Chondrocyte (in vitro differentiated cells): Measurements from ENCODE around the gene GADL1. TPM values are rescaled to one million over a fixed set of nuclear protein-coding genes. Genes with fewer than 3 reads are reported as not detected.

ENCODE experiments used
- DNase-seq: peaks from one replicate; pipeline ENCODE4 v3.0.0; 2021; ENCODE audit warnings: mixed read lengths, low spot score
- H3K27ac Mint-ChIP-seq: one replicate; pipeline ENCODE4 v1.8.0; 2021; ENCODE audit warnings: mild to moderate bottlenecking, moderate library complexity, mixed read lengths; ENCODE audit not compliant: unreplicated experiment
- H3K27me3 Mint-ChIP-seq: 2 replicates; pipeline ENCODE4 v1.8.0; 2021; ENCODE audit warnings: low read depth, mixed read lengths
- H3K36me3 Mint-ChIP-seq: 2 replicates; pipeline ENCODE4 v1.8.0; 2021; ENCODE audit warnings: low read depth, mixed read lengths
- H3K4me1 Mint-ChIP-seq: 2 replicates; pipeline ENCODE4 v1.8.0; 2021; ENCODE audit warnings: low read depth, mild to moderate bottlenecking, mixed read lengths
- H3K4me3 Mint-ChIP-seq: one replicate; pipeline ENCODE4 v1.8.0; 2021; ENCODE audit warnings: mild to moderate bottlenecking, moderate library complexity, mixed read lengths; ENCODE audit not compliant: unreplicated experiment
- H3K9me3 Mint-ChIP-seq: 2 replicates; pipeline ENCODE4 v1.8.0; 2021; ENCODE audit warnings: low read depth, mixed read lengths
- CTCF ChIP-seq: fragments of 200-600 bp; sonication (generic); IDR thresholded peaks from 2 replicates; pipeline ENCODE4 v1.5.0; 2021; ENCODE audit warnings: antibody characterized with exemption, mild to moderate bottlenecking, moderate library complexity
- total RNA-seq: library from RNA; stranded (reverse); gene quantifications from 3 replicates; pipeline ENCODE4 v1.2.1, GENCODE V29; 2021

GADL1 gene
- total RNA-seq, 1 donor from 2014 or later, result not detected

DNA sequence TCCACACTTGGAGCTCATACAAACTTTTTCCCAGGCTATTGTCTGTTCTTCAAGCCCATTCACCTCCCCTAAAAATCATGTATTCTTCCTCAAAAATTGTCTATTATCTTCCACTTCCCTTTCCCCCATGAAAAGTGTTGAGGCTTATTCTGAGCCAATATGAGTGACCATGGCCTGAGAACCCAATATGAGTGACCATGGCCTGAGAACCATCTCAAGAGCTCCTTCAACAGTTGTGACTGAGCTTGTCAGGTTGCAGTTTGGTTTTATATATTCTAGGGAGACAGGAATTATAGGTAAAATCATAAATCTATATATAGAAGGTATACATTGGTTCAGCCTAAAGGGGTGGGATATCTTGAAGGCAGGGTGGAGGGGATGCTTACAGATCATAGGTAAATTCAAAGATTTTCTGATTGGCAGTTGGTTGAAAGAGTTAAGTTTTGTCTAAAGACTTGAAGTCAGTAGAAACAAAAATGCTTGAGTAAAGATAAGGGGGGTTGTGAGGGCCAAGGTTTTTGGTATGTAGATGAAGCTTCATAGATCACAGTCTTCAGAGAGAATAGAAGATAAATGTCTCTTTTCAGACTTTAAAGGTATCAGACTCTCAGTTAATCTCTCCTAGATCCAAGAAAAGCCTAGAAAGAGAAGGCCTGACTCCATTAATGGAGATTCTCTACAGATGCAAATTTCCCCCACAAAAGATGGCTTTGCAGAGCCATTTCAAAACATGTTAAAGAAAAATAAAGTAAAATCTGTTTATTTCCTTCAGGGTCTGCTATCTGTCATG is 192.2 kb downstream of the GADL1 start:
- no peak for TF ChIP-seq CTCF
- H3K36me3 Mint-ChIP-seq, result peaks cover 7% of the 10 kb centered on the region
- peaks cover 14% of the 10 kb centered on the region for H3K9me3 Mint-ChIP-seq
- H3K27ac Mint-ChIP-seq, result no peak overlapping the region
- H3K4me1 Mint-ChIP-seq, result no peaks in the 10 kb centered on the region
- no peak overlapping the region for H3K4me3 Mint-ChIP-seq
- no peak for DNase-seq
- no peaks in the 10 kb centered on the region for H3K27me3 Mint-ChIP-seq

- H3K9me3 Mint-ChIP-seq, result peaks cover 7% of the 10 kb centered on the region
- H3K4me1 Mint-ChIP-seq, result no peaks in the 10 kb centered on the region
- DNase-seq, result no peak
- no peak overlapping the region for H3K4me3 Mint-ChIP-seq
- H3K27me3 Mint-ChIP-seq, result no peaks in the 10 kb centered on the region
- peaks cover 8% of the 10 kb centered on the region for H3K36me3 Mint-ChIP-seq
- no peak overlapping the region for H3K27ac Mint-ChIP-seq
- no peak for TF ChIP-seq CTCF
These were observed 193.6 kb downstream of the GADL1 start for GRCh38 chr3:30700702-30701321.

DNA sequence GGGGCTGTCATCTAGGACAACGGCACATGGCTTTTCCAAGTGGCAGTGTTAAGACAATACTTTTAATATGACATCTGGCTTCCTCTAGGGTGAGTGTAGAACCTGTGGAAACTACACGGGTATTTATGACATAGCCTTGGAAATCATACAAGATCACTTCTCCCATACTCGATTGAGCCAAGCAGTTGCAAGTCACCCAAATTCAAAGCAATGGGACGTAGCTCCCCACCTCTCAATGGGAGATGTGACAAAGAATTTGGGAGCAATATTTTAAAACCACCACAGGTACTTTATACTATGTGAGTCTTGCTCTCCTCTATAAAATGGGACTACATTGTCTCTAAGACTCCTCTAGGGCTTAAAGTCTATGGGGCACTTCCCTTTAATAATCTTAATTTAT is 194.5 kb downstream of the GADL1 start:
- Mint-ChIP-seq H3K36me3 (peaks cover 10% of the 10 kb centered on the region), H3K4me3 (no peak overlapping the region), H3K27ac (no peak overlapping the region), H3K4me1 (no peaks in the 10 kb centered on the region), H3K27me3 (no peaks in the 10 kb centered on the region), H3K9me3 (peaks cover 7% of the 10 kb centered on the region)
- DNase-seq, result no peak
- no peak for TF ChIP-seq CTCF

- H3K4me3 Mint-ChIP-seq, result no peak overlapping the region
- peaks cover 12% of the 10 kb centered on the region for H3K36me3 Mint-ChIP-seq
These were observed 195.9 kb downstream of the GADL1 start for GRCh38 chr3:30698549-30698948.

More at GRCh38 chr3:30698549-30698948, 195.9 kb downstream of the GADL1 start:
- DNase-seq, result no peak
- Mint-ChIP-seq H3K4me1 (peaks cover 2% of the 10 kb centered on the region), H3K27ac (no peak overlapping the region), H3K27me3 (no peaks in the 10 kb centered on the region), H3K9me3 (peaks cover 6% of the 10 kb centered on the region)
- no peak for TF ChIP-seq CTCF
